GM23338 (cell line): ENCODE data around the gene KRTAP9-4. TPM values are rescaled to one million over a fixed set of nuclear protein-coding genes. Genes with fewer than 3 reads are reported as not detected.

Experiments
- ATAC-seq: fragments of 200-7000 bp; cut with Tn5 transposase; 3 replicates; pipeline ENCODE4 v1.9.1; 2020
- DNase-seq: peaks from one replicate; pipeline ENCODE4 v3.0.0-alpha.2; 2015; ENCODE audit warnings: low spot score
- H2AFZ ChIP-seq: fragments of 200-600 bp; sonication (generic); 2 replicates; pipeline ENCODE4 v1.8.0; 2016; ENCODE audit warnings: antibody characterized with exemption, mild to moderate bottlenecking, moderate library complexity
- H3F3A ChIP-seq: fragments of 200-600 bp; sonication (generic); replicated peaks from 2 replicates; pipeline ENCODE4 v1.8.0; 2017; ENCODE audit warnings: antibody characterized with exemption, mixed run types, low read depth
- H3K27ac ChIP-seq: fragments of 200-600 bp; sonication (generic); 2 replicates; pipeline ENCODE4 v1.6.1; 2016; ENCODE audit warnings: low read depth
- H3K27me3 ChIP-seq: fragments of 200-600 bp; sonication (generic); 2 replicates; pipeline ENCODE4 v1.8.0; 2016; ENCODE audit warnings: mild to moderate bottlenecking, mixed run types, moderate library complexity; ENCODE audit not compliant: insufficient read depth
- H3K36me3 ChIP-seq: fragments of 200-600 bp; sonication (generic); 2 replicates; pipeline ENCODE4 v1.8.0; 2016; ENCODE audit warnings: mild to moderate bottlenecking; ENCODE audit not compliant: insufficient read depth
- H3K4me1 ChIP-seq: fragments of 200-600 bp; sonication (generic); 2 replicates; pipeline ENCODE4 v1.8.0; 2016; ENCODE audit warnings: mild to moderate bottlenecking, moderate library complexity; ENCODE audit not compliant: insufficient read depth
- H3K4me2 ChIP-seq: fragments of 200-600 bp; sonication (generic); 2 replicates; pipeline ENCODE4 v1.7.1; 2017; ENCODE audit warnings: mixed run types
- H3K4me3 ChIP-seq: fragments of 200-600 bp; sonication (generic); 2 replicates; pipeline ENCODE4 v1.6.1; 2016; ENCODE audit warnings: mixed run types
- H3K79me2 ChIP-seq: fragments of 200-600 bp; sonication (generic); replicated peaks from 2 replicates; pipeline ENCODE4 v1.8.0; 2017; ENCODE audit warnings: mild to moderate bottlenecking; ENCODE audit not compliant: insufficient read depth
- H3K9me2 ChIP-seq: fragments of 200-600 bp; sonication (generic); 2 replicates; pipeline ENCODE4 v1.8.0; 2017; ENCODE audit not compliant: insufficient read depth
- H4K20me1 ChIP-seq: fragments of 200-600 bp; sonication (generic); replicated peaks from 2 replicates; pipeline ENCODE4 v1.8.0; 2017; ENCODE audit warnings: mild to moderate bottlenecking; ENCODE audit not compliant: insufficient read depth
- H3K27ac Mint-ChIP-seq: 2 replicates; pipeline ENCODE4 v1.8.0; 2020; ENCODE audit warnings: inconsistent platforms, mild to moderate bottlenecking, moderate library complexity, mixed read lengths
- H3K27me3 Mint-ChIP-seq: 3 replicates; pipeline ENCODE4 v1.8.0; 2022; ENCODE audit warnings: low read depth, mild to moderate bottlenecking, moderate library complexity, mixed read lengths, inconsistent platforms; ENCODE audit not compliant: insufficient read depth, poor library complexity
- H3K36me3 Mint-ChIP-seq: 3 replicates; pipeline ENCODE4 v1.8.0; 2021; ENCODE audit warnings: low read depth, mild to moderate bottlenecking, inconsistent platforms, moderate library complexity, mixed read lengths
- H3K4me1 Mint-ChIP-seq: 3 replicates; pipeline ENCODE4 v1.8.0; 2020; ENCODE audit warnings: mild to moderate bottlenecking, inconsistent platforms, mixed read lengths
- H3K4me3 Mint-ChIP-seq: 3 replicates; pipeline ENCODE4 v1.8.0; 2021; ENCODE audit warnings: moderate library complexity, mild to moderate bottlenecking, inconsistent platforms, mixed read lengths
- H3K9me3 Mint-ChIP-seq: 3 replicates; pipeline ENCODE4 v1.8.0; 2020; ENCODE audit warnings: moderate library complexity, mild to moderate bottlenecking, inconsistent platforms, mixed read lengths
- CREB1 ChIP-seq: fragments of 250-450 bp; sonication (Bioruptor Pico); IDR thresholded peaks from 2 replicates; pipeline ENCODE4 v1.5.0; 2020; ENCODE audit warnings: low read depth, mild to moderate bottlenecking, moderate library complexity
- EZH2 ChIP-seq: fragments of 200-600 bp; sonication (generic); IDR thresholded peaks from one replicate; pipeline ENCODE4 v1.8.0; 2017; ENCODE audit warnings: antibody characterized with exemption, mild to moderate bottlenecking, low read depth; ENCODE audit not compliant: unreplicated experiment
- EZH2phosphoT487 ChIP-seq: fragments of 200-600 bp; sonication (generic); IDR thresholded peaks from one replicate; pipeline ENCODE4 v1.8.1; 2018; ENCODE audit warnings: antibody characterized with exemption; ENCODE audit not compliant: unreplicated experiment
- JUNB ChIP-seq: IDR thresholded peaks from one replicate; pipeline ENCODE4 v1.6.1; 2016; ENCODE audit warnings: antibody characterized with exemption; ENCODE audit not compliant: unreplicated experiment
- NANOG ChIP-seq: IDR thresholded peaks from 2 replicates; pipeline ENCODE4 v1.6.1; 2016; ENCODE audit warnings: antibody characterized with exemption, borderline replicate concordance
- POLR2AphosphoS5 ChIP-seq: IDR thresholded peaks from 2 replicates; pipeline ENCODE4 v1.6.1; 2016; ENCODE audit warnings: antibody characterized with exemption, low read depth
- STAT1 ChIP-seq: IDR thresholded peaks from one replicate; pipeline ENCODE4 v1.6.1; 2016; ENCODE audit warnings: antibody characterized with exemption; ENCODE audit not compliant: unreplicated experiment
- ZNF114 ChIP-seq: fragments of 250-450 bp; sonication (Bioruptor Pico); IDR thresholded peaks from 2 replicates; pipeline ENCODE4 v1.5.0; 2020; ENCODE audit warnings: mild to moderate bottlenecking, moderate library complexity
- ZNF331 ChIP-seq: fragments of 250-450 bp; sonication (Bioruptor Pico); IDR thresholded peaks from 2 replicates; pipeline ENCODE4 v1.5.0; 2020; ENCODE audit warnings: low read depth, mild to moderate bottlenecking, moderate library complexity
- polyA plus RNA-seq: library from polyadenylated mRNA; unstranded; fragments of >200 nt; fragmentation: Nextera tagmentation; extraction: Ambion mirVana; gene quantifications from 2 replicates; pipeline ENCODE4 v1.2.1, GENCODE V29; 2016
- total RNA-seq: library from RNA; depleted of rRNA; stranded (reverse); fragments of >200 nt; shearing (Covaris generic); gene quantifications from 2 replicates; pipeline ENCODE4 v1.2.3, GENCODE V29; 2014
- TF ChIP-seq, protein P1 (sequence below): IDR thresholded peaks from 2 replicates; pipeline ENCODE4 v1.6.1; 2016; ENCODE audit warnings: antibody characterized with exemption
- TF ChIP-seq, protein P2 (sequence below), 2 experiments: fragments of 200-600 bp in 1 of 2; sonication (generic) in 1 of 2; conservative IDR thresholded peaks; 2 replicates each; pipeline versions ENCODE4 v1.5.1 to v1.6.1; 2016 to 2017; ENCODE audit warnings: antibody characterized with exemption in 2 of 2, low read depth in 2 of 2, mild to moderate bottlenecking in 2 of 2, moderate library complexity in 1 of 2
- TF ChIP-seq, protein P3 (sequence below): fragments of 250-450 bp; sonication (Bioruptor Pico); IDR thresholded peaks from 2 replicates; pipeline ENCODE4 v1.5.0; 2020; ENCODE audit warnings: mild to moderate bottlenecking, moderate library complexity
- TF ChIP-seq, protein P4 (sequence below): IDR thresholded peaks from one replicate; pipeline ENCODE4 v1.6.1; 2018; ENCODE audit warnings: antibody characterized with exemption; ENCODE audit not compliant: unreplicated experiment

The KRTAP9-4 gene
- total and polyA plus RNA-seq, 2 experiments from 2014 or later: not detected

DNA sequence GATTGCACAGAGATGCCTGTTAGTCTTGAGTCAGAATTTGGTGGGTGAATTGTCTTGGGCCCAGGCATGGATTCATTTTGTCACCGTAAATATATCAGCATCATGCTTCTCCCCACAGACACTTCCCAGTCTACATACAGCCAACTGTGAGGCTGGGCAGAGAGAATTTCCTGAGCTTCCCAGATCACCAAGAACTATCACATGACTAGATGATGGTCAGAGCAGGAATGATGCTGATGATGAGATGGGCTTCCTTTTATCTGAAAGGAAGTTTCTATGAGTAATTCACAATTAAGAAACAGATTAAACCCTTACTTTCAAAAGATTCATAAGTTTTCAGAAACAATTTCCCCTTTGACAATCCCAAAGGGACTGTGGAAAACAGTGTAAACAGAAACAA is 5.4 kb downstream of the KRTAP9-4 start:
- H3K9me2 ChIP-seq: peaks cover 3% of the 10 kb centered on the region; the same call in 1 of the 2 replicates
- Mint-ChIP-seq H3K27me3 (peaks cover 2% of the 10 kb centered on the region), H3K36me3 (no peaks in the 10 kb centered on the region), H3K4me1 (peaks cover 4% of the 10 kb centered on the region; the same call in 2 of the 3 replicates), H3K9me3 (no peaks in the 10 kb centered on the region), H3K27ac (no peak overlapping the region), H3K4me3 (no peak overlapping the region)
- no peaks in the 10 kb centered on the region for H3K27me3 ChIP-seq
- H3K4me2 ChIP-seq: no peak overlapping the region
- no peak overlapping the region for H3K27ac ChIP-seq
- no peak overlapping the region for H3K4me3 ChIP-seq
- no peak overlapping the region for H2AFZ ChIP-seq
- H3K36me3 ChIP-seq: no peaks in the 10 kb centered on the region
- H4K20me1 ChIP-seq: no peaks in the 10 kb centered on the region
- no peaks in the 10 kb centered on the region for H3K79me2 ChIP-seq
- no peaks in the 10 kb centered on the region for H3F3A ChIP-seq
- TF ChIP-seq JUNB: no peak
- TF ChIP-seq, protein P1, sequence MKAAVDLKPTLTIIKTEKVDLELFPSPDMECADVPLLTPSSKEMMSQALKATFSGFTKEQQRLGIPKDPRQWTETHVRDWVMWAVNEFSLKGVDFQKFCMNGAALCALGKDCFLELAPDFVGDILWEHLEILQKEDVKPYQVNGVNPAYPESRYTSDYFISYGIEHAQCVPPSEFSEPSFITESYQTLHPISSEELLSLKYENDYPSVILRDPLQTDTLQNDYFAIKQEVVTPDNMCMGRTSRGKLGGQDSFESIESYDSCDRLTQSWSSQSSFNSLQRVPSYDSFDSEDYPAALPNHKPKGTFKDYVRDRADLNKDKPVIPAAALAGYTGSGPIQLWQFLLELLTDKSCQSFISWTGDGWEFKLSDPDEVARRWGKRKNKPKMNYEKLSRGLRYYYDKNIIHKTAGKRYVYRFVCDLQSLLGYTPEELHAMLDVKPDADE: no peak
- no peak for TF ChIP-seq CREB1
- no peak for TF ChIP-seq ZNF331 (CRISPR knock-in tag)
- no peak for TF ChIP-seq POLR2AphosphoS5
- no peak for TF ChIP-seq EZH2phosphoT487
- TF ChIP-seq EZH2: no peak
- no peak for TF ChIP-seq STAT1
- TF ChIP-seq, protein P2, sequence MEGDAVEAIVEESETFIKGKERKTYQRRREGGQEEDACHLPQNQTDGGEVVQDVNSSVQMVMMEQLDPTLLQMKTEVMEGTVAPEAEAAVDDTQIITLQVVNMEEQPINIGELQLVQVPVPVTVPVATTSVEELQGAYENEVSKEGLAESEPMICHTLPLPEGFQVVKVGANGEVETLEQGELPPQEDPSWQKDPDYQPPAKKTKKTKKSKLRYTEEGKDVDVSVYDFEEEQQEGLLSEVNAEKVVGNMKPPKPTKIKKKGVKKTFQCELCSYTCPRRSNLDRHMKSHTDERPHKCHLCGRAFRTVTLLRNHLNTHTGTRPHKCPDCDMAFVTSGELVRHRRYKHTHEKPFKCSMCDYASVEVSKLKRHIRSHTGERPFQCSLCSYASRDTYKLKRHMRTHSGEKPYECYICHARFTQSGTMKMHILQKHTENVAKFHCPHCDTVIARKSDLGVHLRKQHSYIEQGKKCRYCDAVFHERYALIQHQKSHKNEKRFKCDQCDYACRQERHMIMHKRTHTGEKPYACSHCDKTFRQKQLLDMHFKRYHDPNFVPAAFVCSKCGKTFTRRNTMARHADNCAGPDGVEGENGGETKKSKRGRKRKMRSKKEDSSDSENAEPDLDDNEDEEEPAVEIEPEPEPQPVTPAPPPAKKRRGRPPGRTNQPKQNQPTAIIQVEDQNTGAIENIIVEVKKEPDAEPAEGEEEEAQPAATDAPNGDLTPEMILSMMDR (conservative IDR thresholded peaks at IDR 0.05; ENCODE audit: low read depth in 2 of 2): no peak
- TF ChIP-seq ZNF114 (CRISPR knock-in tag): no peak
- TF ChIP-seq NANOG: no peak
- TF ChIP-seq, protein P3, sequence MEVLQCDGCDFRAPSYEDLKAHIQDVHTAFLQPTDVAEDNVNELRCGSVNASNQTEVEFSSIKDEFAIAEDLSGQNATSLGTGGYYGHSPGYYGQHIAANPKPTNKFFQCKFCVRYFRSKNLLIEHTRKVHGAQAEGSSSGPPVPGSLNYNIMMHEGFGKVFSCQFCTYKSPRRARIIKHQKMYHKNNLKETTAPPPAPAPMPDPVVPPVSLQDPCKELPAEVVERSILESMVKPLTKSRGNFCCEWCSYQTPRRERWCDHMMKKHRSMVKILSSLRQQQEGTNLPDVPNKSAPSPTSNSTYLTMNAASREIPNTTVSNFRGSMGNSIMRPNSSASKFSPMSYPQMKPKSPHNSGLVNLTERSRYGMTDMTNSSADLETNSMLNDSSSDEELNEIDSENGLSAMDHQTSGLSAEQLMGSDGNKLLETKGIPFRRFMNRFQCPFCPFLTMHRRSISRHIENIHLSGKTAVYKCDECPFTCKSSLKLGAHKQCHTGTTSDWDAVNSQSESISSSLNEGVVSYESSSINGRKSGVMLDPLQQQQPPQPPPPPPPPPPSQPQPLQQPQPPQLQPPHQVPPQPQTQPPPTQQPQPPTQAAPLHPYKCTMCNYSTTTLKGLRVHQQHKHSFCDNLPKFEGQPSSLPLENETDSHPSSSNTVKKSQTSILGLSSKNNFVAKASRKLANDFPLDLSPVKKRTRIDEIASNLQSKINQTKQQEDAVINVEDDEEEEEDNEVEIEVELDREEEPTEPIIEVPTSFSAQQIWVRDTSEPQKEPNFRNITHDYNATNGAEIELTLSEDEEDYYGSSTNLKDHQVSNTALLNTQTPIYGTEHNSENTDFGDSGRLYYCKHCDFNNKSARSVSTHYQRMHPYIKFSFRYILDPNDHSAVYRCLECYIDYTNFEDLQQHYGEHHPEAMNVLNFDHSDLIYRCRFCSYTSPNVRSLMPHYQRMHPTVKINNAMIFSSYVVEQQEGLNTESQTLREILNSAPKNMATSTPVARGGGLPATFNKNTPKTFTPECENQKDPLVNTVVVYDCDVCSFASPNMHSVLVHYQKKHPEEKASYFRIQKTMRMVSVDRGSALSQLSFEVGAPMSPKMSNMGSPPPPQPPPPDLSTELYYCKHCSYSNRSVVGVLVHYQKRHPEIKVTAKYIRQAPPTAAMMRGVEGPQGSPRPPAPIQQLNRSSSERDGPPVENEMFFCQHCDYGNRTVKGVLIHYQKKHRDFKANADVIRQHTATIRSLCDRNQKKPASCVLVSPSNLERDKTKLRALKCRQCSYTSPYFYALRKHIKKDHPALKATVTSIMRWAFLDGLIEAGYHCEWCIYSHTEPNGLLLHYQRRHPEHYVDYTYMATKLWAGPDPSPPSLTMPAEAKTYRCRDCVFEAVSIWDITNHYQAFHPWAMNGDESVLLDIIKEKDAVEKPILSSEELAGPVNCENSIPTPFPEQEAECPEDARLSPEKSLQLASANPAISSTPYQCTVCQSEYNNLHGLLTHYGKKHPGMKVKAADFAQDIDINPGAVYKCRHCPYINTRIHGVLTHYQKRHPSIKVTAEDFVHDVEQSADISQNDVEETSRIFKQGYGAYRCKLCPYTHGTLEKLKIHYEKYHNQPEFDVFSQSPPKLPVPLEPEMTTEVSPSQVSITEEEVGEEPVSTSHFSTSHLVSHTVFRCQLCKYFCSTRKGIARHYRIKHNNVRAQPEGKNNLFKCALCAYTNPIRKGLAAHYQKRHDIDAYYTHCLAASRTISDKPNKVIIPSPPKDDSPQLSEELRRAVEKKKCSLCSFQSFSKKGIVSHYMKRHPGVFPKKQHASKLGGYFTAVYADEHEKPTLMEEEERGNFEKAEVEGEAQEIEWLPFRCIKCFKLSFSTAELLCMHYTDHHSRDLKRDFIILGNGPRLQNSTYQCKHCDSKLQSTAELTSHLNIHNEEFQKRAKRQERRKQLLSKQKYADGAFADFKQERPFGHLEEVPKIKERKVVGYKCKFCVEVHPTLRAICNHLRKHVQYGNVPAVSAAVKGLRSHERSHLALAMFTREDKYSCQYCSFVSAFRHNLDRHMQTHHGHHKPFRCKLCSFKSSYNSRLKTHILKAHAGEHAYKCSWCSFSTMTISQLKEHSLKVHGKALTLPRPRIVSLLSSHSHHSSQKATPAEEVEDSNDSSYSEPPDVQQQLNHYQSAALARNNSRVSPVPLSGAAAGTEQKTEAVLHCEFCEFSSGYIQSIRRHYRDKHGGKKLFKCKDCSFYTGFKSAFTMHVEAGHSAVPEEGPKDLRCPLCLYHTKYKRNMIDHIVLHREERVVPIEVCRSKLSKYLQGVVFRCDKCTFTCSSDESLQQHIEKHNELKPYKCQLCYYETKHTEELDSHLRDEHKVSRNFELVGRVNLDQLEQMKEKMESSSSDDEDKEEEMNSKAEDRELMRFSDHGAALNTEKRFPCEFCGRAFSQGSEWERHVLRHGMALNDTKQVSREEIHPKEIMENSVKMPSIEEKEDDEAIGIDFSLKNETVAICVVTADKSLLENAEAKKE (CRISPR knock-in tag): no peak
- TF ChIP-seq, protein P4, sequence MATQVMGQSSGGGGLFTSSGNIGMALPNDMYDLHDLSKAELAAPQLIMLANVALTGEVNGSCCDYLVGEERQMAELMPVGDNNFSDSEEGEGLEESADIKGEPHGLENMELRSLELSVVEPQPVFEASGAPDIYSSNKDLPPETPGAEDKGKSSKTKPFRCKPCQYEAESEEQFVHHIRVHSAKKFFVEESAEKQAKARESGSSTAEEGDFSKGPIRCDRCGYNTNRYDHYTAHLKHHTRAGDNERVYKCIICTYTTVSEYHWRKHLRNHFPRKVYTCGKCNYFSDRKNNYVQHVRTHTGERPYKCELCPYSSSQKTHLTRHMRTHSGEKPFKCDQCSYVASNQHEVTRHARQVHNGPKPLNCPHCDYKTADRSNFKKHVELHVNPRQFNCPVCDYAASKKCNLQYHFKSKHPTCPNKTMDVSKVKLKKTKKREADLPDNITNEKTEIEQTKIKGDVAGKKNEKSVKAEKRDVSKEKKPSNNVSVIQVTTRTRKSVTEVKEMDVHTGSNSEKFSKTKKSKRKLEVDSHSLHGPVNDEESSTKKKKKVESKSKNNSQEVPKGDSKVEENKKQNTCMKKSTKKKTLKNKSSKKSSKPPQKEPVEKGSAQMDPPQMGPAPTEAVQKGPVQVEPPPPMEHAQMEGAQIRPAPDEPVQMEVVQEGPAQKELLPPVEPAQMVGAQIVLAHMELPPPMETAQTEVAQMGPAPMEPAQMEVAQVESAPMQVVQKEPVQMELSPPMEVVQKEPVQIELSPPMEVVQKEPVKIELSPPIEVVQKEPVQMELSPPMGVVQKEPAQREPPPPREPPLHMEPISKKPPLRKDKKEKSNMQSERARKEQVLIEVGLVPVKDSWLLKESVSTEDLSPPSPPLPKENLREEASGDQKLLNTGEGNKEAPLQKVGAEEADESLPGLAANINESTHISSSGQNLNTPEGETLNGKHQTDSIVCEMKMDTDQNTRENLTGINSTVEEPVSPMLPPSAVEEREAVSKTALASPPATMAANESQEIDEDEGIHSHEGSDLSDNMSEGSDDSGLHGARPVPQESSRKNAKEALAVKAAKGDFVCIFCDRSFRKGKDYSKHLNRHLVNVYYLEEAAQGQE: no peak
- ATAC-seq: no peak
- no peak for DNase-seq
- H3K4me1 ChIP-seq: no peaks in the 10 kb centered on the region
